GM18519 (cell line): ENCODE measurements around the gene CFAP97.
"Not testable (repeated sequence)": the region's sequence is repeated elsewhere in the genome, so short reads cannot be mapped to it uniquely, and the experiment has no call there.

Source experiments
- ATAC-seq: cut with Tn5 transposase; IDR thresholded peaks from one replicate; pipeline ENCODE4 v1.9.1; 2021; ENCODE audit warnings: mild to moderate bottlenecking, moderate library complexity; ENCODE audit not compliant: unreplicated experiment, low FRiP score

Gene CFAP97

DNA sequence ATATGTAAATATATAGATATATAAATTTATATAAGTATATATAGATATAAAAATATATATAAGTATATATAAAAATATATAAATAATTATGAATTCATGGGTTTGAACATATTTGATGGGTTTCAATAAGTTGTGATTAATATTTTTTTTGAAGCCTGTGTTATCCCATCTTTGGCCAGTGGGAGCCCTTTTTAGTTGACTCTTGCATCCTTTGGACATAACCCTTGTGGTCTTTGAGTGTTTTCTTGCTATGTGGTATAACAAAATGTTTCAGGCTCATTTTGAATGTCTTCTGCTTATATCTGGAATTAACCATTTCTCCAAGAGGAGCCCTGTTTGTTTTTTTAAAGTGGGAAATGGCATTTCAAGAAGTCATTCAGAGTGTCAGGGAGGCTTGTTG, 20.8 kb upstream of the CFAP97 start:
- ATAC-seq, result no peak

DNA sequence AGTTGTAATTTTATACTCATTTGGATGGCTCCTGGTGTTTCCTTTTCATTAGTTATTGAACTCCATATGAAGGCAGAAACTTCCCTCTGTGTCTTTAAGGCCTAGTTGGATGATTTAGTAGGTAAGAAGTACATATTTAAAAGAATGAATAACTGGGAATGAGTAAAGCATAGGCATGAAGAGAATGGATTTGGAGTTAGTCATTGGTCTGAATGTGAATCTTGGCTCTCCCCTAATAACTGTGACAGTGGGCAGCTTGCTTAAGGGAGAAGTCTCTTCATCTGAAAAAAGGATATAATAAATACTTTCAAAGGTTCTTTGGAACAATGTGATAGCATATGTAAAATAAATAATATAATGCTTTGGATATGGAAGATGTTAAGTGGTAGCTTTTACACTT, 18.8 kb upstream of the CFAP97 start:
- no peak for ATAC-seq

GRCh38 chr4:185221912-185222311, 18.1 kb upstream of the CFAP97 start:
- no peak for ATAC-seq

DNA sequence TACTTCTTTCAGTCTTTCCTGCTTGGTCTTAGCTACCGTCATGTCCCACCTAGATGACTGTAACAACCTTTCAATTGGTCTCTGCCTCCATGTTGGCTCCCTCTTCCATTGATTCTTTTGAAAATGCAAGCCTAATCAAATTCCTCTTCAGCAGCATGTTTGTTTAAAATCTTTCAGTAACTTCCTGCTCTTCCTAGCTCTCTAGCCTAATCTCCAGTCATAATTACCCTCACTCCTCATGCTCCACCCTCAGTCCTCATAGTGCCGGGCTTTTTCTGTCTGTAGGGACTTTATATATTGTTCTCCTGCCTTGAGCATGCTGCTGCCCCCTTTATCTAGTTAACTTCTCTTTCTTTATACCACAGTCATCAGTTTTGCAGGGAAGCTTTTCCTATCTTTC, 17.7 kb upstream of the CFAP97 start:
- no peak for ATAC-seq

- peak; percentile 65 for ATAC-seq
Observed at GRCh38 chr4:185219551-185220344, 15.9 kb upstream of the CFAP97 start.

DNA sequence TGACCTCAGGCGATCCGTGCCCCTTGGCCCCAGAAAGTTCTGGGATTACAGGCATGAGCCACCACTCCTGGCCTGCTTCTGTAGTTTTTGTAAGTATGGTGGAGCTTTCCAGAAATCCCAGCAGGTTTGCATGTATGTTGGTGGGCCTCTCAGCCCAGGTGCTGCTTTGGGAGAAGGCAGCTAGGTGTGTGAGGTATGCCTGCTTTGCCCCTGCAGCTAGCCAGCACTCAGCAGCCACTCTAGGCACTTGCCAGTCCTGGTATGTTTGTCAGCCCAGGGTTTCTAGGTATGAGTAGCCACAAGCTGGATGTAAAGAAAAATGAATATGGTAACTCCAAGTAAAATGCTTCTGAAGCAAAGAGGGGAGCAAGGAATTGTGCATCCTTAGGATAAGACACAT, 14.5 kb upstream of the CFAP97 start:
- no peak for ATAC-seq

DNA sequence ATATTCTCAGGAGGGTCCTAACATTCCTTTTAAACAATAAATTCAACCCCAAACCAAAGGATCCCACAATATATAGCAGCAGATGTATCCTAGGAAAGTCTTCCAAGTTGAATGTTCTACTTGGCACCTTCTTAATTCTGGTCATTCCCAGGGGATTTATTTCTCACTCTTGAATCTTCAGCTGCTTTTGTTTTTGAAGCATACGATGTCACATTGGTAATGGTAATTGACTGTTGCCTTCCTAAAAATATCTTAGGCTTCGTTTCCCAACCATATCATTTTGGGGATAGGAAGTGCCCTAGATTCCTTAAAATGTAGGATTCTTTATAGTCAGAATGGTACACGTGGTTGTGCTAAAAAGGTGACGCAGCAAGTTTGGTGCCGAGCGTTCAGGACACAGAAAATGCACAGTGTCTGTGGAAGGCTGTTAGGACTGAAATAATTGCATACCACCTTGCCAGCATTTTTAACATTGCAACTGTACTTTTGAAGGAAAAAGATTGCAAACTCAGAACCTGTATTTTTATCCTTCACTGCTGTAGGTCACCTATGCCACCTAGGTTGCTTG, 13.7 kb upstream of the CFAP97 start:
- no peak for ATAC-seq

GRCh38 chr4:185215261-185215660, 11.5 kb upstream of the CFAP97 start:
- no peak for ATAC-seq

DNA sequence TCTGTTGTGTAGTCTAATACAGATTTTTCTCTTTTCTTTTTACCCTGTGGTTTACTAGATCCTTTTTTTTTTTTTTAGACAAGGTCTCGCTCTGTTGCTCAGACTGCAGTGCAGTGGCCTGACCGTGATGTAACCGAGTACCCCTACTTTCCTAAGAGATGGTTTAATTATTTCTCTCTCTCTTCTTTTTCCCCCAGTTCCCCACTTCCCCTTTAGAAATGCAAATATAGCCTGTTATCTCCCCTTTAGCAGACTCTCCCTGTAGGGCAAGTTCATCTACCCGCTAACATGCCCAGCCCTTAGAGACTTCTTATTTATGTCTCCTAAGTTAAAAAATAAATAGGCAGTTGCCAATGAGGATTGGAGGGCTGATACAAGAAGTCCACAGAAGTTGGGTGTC, 10.1 kb upstream of the CFAP97 start:
- ATAC-seq, result peak; percentile 38

DNA sequence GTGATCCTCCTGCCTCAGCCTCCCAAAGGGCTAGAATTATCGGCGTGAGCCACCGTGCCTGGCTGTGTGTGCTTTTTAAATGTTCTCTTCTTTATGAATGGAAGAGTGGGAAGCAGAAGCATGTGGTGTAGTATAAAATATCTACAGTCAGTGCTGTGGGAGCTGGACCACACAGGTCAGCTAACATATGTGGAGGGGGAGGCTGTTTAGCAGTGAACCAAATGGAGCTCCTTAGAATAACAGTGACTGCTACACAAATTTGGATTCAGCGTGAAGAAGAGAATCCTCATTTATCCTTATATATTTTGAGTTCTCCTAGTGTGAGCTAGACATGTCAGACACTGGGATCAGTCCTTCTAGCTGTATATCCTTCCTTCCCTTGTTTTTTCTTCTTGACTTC, 8.8 kb upstream of the CFAP97 start:
- ATAC-seq, result no peak

DNA sequence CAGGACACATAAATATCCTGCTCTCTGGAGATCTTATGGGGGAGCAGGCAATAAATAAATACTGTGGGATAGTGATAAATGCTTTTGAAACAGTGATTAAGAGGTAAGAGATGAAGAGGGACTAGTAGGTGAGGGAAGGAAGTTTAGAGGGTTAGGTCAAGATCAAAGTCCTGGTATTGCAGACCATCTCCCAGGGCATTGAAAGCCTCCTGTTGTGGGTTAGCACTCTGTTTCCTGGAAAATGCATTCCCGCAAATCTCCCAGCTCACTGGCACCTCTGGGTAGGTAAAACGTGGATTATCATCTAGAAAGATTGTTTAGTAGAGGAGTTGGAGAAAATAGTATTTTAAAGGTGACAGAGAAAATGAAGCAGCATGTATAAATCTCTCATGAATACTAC, 7.8 kb upstream of the CFAP97 start:
- ATAC-seq, result no peak

DNA sequence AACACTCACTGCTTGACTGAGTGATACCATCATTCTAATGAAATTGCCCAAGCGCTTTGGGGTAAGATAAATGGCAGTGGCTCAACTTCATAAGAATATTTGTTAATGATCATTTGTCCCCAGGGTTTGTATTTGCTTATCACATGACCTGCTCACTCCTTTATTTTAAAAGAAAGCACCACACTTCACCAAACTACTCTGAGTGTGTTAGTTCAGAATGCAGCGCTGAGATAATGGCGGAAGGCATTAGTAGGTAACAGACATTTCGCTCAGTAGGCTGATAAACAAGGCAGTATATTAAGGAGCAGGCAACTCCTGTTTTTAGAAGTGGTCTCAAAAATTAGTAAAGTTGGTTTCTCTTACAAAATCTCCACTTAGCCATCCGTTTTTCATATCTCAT, 7.2 kb upstream of the CFAP97 start:
- no peak for ATAC-seq

- ATAC-seq, result peak; percentile 1
Observed at GRCh38 chr4:185210102-185210981, 6.5 kb upstream of the CFAP97 start.

GRCh38 chr4:185209852-185210101, 6.0 kb upstream of the CFAP97 start:
- peak; percentile 5 for ATAC-seq

DNA sequence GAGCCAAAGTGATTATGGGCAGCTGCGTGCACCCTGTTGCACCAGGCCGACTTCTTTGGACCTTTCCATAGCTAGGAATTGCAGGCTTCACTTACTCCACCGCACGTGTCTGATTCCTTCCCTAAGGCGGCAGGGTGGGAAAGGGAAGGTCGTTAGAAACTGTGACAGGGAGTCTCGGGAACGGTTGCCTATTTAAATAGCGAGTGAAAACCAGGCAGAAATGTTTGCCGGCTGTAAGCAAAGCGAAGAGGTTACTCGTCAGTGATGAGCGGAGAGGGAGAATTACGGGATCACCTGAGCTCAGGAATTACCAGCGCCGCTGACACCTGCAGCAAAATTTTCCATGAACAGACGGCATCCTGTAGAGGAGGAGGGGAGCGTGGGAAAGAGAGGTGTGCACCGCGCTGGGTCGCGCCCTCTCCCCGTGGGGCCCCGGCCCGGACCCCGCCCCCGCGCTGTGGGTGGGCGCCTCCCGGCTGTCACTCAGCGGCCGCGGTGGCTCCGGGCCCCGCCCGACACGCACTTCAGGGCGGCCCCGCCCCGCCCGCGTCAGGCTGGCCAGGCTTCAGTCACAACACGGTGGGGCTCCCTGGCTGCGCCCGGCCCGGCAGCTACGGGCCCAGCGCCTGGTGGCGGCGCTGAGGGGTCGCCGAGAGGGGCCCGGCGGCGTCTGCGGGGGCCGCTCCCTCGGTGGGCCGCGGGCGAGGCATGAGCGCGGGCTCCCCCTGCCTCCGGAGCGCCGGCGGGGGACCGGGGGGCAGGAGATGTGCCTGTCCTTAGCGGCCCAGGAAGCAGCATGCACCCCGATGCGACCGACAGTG, 5.4 kb upstream of the CFAP97 start, which contains the start of gene SNX25:
Gene SNX25 (plus strand): TSS at position 568 of the 821 bp plus-strand sequence. CDS start 229 bp downstream, at position 797.
- peak; percentile 58 for ATAC-seq

- no peak for ATAC-seq
Observed at GRCh38 chr4:185207466-185207865, 3.7 kb upstream of the CFAP97 start.

DNA sequence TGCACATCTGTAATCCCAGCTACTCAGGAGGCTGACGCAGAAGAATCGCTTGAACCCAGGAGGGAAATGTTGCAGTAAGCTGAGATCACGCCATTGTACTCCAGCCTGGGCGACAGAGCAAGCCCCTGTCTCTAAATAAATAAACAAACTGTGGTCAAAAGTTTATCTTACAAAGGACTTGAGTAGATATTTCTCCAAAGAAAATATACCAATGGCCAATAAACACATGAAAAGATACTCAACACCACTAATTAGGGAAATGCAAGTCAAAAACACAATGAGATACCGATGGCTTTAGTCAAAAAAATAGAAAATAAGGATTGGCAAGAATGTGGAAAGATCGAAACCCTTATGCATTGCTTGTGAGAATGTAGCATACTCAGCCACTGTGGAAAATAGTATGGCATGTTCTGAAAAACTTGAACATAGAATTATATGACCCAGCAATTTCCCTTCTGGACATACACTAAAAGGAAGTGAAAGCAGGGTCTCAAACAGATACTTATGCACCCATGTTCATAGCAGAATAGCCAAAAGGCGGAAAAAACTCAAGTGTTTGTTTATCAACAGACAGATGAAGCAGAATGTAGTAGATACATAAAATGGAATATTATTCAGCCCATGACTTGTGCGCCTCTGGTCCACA, 2.0 kb upstream of the CFAP97 start:
- ATAC-seq, result no peak

GRCh38 chr4:185205073-185205472, 1.3 kb upstream of the CFAP97 start:
- not testable (repeated sequence) for ATAC-seq

- ATAC-seq, result no peak
Observed at GRCh38 chr4:185204238-185204910, 574 bp upstream of the CFAP97 start.
